GM19455 (cell line): ENCODE results near the gene CECR2.

ENCODE experiments used
- ATAC-seq: cut with Tn5 transposase; IDR thresholded peaks from one replicate; pipeline ENCODE4 v1.9.1; 2021; ENCODE audit not compliant: unreplicated experiment

Gene CECR2

DNA sequence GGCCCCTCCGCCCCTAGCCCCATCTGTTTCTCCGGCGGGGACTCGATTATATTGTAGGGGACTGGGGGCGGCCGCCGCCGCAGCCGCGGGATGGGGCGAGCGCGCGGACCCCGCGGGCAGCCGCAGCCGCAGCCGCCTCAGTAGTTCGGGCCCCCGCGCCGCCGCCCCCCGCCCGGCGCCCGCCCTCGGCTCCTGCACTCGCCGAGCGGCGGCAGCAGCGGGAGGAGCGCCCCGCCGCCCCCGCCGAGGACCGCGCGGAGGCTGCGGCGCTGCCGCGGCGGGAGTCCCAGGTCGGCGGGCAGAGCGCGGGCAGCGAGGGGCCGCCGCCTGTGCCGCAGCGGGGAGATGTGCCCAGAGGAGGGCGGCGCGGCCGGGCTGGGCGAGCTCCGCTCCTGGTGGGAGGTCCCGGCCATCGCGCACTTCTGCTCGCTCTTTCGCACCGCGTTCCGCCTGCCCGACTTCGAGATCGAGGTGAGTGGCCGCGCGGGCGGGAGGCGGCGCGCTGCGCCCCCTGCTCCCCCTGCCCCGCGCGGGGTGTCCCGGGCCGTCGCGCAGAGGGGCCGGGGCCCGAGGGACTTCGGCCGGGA lies at the start of gene CECR2:
Gene CECR2, plus strand, starts transcription at position 22 of the 587 bp plus-strand sequence. Its CDS starts 324 bp downstream, at position 346.
- ATAC-seq = no peak

DNA sequence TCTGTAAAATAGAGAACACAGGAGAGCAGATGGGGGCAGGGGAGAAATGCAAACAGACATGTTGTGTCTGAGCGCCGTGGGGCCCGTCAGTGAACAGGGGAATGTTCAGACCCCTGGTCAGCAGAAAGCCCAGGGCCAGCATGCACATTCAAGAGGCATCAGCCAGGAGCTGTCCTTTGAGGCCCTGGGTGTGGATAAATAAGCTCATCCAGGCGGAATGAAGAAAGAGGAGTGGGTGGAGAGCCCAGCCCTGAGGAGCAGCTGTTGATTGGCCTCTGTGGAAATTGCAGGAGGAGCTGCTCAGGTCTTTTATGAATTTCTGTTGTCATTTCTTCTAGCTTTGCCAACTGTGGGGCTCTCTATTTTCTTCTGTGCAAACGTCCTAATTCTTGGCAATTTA lies 49.7 kb upstream of the CECR2 start:
- ATAC-seq = no peak

DNA sequence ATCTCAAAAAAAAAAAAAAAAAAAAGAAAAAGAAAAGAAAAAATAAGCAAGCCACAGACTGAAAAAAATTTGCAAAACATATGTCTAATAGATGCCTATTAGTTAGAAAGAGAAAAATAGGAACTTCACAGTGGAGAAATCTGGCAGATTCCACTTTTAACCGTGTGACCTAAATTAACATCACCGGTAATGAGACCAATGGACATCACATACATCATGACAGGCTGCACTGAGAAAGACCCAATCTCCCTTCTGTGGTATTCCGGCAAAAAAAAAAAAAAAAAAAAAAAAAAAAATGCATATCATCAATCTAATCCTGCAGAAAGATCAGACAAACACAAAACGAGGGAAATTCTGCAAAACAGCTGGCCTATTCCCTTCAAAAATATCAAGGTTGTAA lies 46.7 kb upstream of the CECR2 start:
- no peak for ATAC-seq

DNA sequence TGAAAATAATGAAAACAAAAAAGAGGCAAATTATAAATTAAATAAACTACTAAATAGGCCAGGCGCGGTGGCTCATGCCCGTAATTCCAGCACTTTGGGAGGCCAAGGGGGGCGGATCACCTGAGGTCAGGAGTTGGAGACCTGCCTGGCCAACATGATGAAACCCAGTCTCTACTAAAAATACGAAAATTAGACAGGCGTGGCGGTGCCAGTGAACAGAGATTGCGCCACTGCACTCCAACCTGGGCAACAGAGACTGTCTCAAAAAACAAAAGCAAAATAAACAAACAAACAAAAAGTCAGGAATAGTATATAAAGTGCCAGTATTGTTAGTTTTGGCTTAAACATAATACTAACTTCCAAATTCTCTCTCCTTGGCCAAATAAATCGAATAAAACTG lies 37.6 kb upstream of the CECR2 start:
- no peak for ATAC-seq

DNA sequence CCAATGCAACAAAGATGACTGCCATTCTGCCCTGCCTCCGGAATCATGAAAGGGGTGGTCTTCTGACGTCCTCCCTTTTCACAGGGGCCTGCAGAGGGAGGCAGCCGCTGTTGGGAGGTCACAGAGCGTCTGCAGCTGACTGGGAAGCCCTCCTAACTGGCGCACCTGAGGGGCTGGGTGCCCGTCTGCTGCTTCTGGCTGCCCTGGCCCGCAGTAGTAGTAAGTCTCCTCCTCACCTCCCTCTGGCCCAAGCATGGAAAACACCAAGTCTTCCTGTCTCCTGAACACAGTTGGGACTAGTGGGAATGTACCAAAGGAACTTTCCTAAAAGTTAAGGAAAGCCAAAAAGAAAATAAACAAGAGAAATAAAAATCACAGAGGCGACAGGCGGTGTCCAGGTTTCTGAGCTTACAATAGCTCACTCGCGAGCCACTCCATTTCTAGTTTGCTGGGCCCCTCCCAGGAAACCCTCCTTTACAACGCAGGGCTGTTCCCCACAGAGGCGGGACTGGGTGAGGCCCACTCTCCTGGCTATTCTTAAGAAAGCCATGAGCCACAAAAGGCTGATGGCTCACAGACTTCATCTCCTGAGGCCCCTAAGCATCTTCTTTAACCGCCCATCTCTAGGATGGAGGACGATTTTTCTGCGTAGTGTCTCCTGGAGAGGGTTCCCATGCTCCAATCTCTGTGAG lies 37.0 kb upstream of the CECR2 start:
- no peak for ATAC-seq

DNA sequence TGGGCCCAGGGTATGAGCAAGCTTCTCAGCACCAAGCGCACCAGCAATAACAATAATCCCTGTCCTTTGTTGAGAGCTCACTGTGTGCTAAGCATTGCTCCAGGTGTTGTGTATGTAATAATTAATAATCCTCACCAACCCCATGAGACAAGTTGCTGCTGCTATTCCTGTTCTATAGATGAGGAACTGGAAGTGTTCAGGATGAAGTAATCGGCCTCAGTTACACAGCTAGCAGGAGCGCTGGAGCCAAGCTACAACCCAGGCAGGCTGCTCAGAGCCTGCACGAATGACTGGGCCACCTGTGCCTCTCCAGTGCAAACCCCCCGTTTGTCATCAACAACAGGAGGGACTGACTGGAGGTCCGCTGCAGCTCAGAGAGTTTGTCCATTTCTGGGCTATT lies 35.2 kb upstream of the CECR2 start:
- no peak for ATAC-seq

DNA sequence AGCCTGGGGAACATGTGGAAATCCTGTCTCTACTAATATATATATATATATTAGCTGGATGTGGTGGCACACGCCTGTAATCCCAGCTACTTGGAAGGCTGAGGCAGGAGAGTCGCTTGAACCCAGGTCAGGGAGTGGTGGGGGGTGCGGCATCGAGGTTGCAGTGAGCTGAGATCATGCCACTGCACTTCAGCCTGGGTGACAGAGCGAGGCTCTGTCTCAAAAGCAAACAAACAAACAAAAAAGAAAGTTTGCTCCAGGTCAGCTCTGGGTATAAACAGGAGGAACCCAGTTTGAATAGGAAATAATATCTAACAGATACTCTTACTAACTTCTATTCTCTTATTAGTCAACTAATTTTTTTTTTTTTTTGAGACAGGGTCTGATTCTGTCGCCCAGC lies 34.3 kb upstream of the CECR2 start:
- no peak for ATAC-seq

DNA sequence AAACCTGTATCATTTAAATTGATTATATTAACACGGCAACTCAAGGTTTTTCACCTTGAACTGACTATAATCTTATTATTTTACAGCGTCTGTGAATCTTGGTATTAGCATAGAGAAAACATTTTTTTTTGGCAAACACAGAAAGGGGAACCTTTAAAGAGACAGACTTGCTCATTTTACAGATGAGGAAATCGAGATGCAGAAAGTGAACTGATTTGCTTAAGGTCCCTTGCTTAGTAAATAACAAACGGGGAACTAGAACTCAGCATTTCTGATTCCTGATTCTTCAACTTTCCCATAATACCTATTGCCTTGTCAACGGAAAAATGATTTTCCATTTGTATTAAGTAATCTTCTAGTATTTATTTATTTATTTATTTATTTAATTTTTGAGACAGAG lies 33.2 kb upstream of the CECR2 start:
- no peak for ATAC-seq

DNA sequence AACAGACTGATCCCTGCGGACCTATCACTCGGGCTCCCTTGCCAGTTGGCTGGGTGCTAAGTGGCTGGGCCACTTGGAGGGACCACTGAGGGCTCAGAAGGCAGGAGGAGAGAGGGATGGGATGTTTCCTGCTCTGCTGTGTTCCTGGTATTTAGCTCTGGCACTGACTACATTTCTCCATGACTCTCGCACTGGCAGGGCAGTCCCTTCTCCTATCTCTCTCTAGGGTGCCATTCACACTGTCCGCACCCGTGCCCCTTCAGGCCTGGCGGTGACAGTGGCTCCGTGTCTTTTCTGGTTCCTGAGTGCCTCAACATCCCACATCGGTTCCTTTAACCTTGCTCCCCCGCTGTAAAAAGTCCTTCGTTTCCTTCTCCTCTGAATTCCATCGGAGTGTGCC lies 31.6 kb upstream of the CECR2 start:
- no peak for ATAC-seq

DNA sequence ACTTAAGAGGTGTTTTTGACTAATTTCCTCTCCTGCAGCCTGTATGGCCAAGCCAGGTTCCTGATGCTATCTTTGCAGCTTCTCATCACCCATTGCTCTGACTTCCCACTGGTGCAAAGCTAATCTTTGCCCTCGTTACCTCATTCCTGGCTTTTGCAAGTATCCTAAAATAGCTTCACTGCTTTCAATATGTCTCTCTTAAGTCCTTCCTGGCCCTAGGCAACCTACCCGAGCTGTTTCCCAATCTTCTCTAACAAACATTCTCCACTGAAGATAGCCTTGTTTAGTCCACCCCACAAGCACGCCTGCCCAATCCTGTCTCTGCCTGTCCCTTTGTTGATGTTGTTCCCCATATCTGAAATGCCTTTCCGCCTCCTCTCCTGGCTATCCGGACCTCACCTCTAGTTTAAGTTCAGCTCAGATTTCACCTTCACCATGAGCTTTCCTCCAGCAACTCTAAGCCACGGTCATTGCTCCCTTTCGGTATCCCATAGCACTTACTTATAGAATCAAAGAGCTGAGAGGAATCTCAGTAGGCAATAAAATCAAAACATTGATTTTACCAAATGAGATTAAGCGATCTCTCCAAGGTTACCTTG lies 30.1 kb upstream of the CECR2 start:
- no peak for ATAC-seq

- ATAC-seq = no peak
Measured at GRCh38 chr22:17342361-17342760, 26.9 kb upstream of the CECR2 start.

DNA sequence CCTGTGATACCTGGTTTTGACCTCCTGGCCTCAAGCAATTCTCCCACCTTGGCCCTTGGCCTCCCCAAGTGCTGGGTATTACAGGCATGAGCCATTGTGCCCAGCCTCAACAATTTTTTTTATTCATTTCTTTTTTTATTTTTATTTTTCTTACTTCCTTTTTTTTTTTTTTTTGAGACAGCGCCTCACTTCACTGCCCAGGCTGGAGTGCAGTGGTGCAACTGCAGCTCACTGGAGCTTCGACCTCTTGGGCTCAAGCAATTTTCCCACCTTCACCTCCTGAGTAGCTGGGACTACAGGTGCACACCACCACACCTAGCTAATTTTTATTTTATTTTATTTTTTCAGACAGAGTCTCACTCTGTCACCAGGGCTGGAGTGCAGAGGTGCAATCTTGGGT lies 25.5 kb upstream of the CECR2 start:
- no peak for ATAC-seq

- no peak for ATAC-seq
Measured at GRCh38 chr22:17346578-17346977, 22.7 kb upstream of the CECR2 start.

- no peak for ATAC-seq
Measured at GRCh38 chr22:17347724-17348123, 21.5 kb upstream of the CECR2 start.

DNA sequence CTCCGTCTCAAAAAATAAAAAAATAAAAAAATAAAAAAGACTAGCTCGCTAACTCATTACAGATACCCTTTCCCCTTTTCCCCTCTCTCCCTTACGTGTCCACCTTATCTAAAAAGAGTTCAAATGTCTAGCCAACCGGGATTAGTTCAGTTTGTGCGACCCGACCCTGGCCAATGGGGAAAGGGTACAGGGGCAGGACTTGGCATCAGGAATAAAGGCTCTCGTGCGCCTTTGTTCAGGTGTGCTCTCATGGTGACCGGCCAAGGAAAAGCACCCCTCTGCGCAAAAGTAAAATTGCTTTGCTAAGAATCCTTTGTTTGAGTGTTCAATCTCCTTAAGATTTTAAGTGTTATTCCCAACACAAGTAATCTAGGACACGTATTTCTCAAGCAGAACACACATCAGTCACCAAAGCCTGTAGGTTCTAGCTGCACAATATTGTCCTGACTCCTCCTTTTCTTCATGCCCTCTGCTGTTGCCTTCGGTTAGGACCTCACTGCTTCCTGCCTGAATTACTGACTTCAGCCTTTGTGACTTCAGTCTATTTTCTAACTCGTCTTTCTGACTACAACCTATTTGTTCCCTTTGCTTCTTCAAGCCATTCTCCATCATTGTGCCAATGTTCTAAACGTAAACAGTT lies 20.7 kb upstream of the CECR2 start:
- ATAC-seq = no peak

- no peak for ATAC-seq
Measured at GRCh38 chr22:17349172-17349571, 20.1 kb upstream of the CECR2 start.

DNA sequence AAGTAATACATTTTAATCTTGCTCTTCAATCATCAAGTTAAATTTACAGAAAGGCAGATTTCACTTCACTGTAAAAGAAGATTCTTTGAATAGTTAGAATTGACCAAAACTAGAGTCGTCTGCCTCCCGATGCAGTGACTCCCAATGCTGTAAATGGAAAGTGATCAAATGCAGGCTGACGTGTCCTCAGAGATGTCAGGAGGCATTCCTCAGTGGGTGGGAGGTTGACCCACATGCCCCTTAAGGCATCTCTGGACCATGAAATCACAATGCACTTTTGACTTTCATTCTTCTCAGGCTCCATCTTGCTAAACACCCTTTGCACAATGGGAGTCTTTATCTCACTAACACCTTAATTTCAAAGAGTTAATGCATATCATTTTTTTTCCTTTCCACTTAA lies 19.0 kb upstream of the CECR2 start:
- no peak for ATAC-seq

- no peak for ATAC-seq
Measured at GRCh38 chr22:17352798-17353197, 16.5 kb upstream of the CECR2 start.

DNA sequence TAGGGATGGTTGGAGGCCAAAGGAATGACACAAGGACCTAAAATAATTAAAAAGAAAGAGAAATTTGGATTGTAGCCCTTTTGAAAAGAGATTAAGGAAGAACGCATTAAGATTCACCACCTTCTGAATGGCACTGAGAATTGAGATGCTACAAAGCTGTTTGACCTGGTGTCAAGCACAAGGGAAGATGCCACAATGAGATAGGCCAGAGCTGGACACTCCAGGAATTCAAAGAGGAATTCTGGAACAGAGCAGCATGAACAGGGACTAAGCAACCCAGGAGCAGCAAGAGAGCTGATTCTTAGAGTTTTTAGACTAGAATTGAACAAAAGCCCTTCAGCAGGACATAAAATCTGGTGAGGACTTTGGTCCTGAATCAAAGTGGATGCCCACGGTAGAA lies 11.6 kb upstream of the CECR2 start:
- no peak for ATAC-seq

GRCh38 chr22:17358415-17358814 lies 10.8 kb upstream of the CECR2 start:
- no peak for ATAC-seq

GRCh38 chr22:17359501-17359900 lies 9.8 kb upstream of the CECR2 start:
- no peak for ATAC-seq

- no peak for ATAC-seq
Measured at GRCh38 chr22:17366329-17366728, 2.9 kb upstream of the CECR2 start.
